ENCODE measurements around the gene TMEM174.

- no peak for TF ChIP-seq CTCF (conservative IDR thresholded peaks at IDR 0.05; ENCODE audit: low read depth, low read length)
- no peak for TF ChIP-seq POLR2A (IDR thresholded peaks at IDR 0.05; ENCODE audit: low read depth, low read length)
- no peak for TF ChIP-seq MAZ (IDR thresholded peaks at IDR 0.05; ENCODE audit: borderline replicate concordance, low read depth, low read length)
- TF ChIP-seq BHLHE40 (IDR thresholded peaks at IDR 0.05; ENCODE audit: low read depth, low read length) = no peak
- TF ChIP-seq, protein P1, sequence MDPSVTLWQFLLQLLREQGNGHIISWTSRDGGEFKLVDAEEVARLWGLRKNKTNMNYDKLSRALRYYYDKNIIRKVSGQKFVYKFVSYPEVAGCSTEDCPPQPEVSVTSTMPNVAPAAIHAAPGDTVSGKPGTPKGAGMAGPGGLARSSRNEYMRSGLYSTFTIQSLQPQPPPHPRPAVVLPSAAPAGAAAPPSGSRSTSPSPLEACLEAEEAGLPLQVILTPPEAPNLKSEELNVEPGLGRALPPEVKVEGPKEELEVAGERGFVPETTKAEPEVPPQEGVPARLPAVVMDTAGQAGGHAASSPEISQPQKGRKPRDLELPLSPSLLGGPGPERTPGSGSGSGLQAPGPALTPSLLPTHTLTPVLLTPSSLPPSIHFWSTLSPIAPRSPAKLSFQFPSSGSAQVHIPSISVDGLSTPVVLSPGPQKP (IDR thresholded peaks at IDR 0.05; ENCODE audit: borderline replicate concordance, low read depth, low read length) = no peak
- no peak for TF ChIP-seq CHD1 (IDR thresholded peaks at IDR 0.05; ENCODE audit: low read depth, low read length)
- TF ChIP-seq RFX5 (IDR thresholded peaks at IDR 0.05; ENCODE audit: low read depth, low read length) = no peak
- no peak for TF ChIP-seq SMC3 (IDR thresholded peaks at IDR 0.05; ENCODE audit: low read depth, low read length)
- no peak for TF ChIP-seq MXI1 (IDR thresholded peaks at IDR 0.05; ENCODE audit: borderline replicate concordance, low read depth, low read length)
Observed at GRCh38 chr5:73188764-73189531, 16.0 kb downstream of the TMEM174 start.

Measured in IMR-90 (cell line).